ENCODE results near the gene SLC34A3.

DNA sequence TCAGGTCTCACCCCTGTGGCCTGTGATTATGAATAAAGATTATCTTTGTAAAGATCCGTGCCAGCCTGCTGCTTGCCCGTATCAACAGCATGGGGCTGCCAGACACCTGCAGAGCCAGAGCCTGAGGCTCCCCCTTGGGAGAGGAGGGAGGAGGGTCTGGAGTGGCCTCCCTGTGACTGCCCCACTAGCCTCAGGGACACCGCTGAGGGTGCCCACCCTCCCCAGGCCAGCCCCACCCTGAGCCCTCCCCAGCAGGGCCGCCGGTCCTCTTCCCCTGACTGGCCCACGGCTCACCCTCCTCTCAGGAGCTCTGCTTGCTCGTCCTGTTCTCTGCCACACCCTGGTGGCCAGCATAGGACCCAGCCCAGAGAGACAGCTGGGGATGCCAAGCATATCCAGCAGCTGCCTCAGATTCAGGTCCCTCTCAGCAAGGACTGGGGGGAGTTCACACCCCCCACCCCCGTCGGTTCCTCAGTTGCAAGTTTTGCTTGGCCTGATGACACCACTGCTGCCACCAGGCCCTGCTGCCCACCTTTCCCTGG, 40.3 kb upstream of the SLC34A3 start:
- TF ChIP-seq, protein P1, sequence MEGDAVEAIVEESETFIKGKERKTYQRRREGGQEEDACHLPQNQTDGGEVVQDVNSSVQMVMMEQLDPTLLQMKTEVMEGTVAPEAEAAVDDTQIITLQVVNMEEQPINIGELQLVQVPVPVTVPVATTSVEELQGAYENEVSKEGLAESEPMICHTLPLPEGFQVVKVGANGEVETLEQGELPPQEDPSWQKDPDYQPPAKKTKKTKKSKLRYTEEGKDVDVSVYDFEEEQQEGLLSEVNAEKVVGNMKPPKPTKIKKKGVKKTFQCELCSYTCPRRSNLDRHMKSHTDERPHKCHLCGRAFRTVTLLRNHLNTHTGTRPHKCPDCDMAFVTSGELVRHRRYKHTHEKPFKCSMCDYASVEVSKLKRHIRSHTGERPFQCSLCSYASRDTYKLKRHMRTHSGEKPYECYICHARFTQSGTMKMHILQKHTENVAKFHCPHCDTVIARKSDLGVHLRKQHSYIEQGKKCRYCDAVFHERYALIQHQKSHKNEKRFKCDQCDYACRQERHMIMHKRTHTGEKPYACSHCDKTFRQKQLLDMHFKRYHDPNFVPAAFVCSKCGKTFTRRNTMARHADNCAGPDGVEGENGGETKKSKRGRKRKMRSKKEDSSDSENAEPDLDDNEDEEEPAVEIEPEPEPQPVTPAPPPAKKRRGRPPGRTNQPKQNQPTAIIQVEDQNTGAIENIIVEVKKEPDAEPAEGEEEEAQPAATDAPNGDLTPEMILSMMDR (IDR thresholded peaks at IDR 0.05) = no peak
- no peak for TF ChIP-seq EZH2 (IDR thresholded peaks at IDR 0.05; ENCODE audit: borderline replicate concordance, insufficient read depth, low read depth, low read length, poor library complexity, severe bottlenecking)

All from B cell (primary cell).